Neural progenitor cell (in vitro differentiated cells): ENCODE data around the gene ZNF512B. TPM values are rescaled to one million over a fixed set of nuclear protein-coding genes. Genes with fewer than 3 reads are reported as not detected.
A peak's percentile ranks its signal among the peaks of the same experiment; 100 is the strongest.

Experiments
- DNase-seq: peaks from one replicate; pipeline ENCODE4 v3.0.0-alpha.2; 2016; ENCODE audit warnings: low spot score
- H2AFZ ChIP-seq: fragments of 200-600 bp; sonication (generic); replicated peaks from 2 replicates; pipeline ENCODE4 v1.6.1; 2016; ENCODE audit warnings: antibody characterized with exemption
- H3F3A ChIP-seq: fragments of 200-600 bp; sonication (generic); 2 replicates; pipeline ENCODE4 v1.6.1; 2016; ENCODE audit warnings: antibody characterized with exemption, low read depth
- H3K27ac ChIP-seq: fragments of 200-600 bp; sonication (generic); 2 replicates; pipeline ENCODE4 v1.5.1; 2016; ENCODE audit warnings: mild to moderate bottlenecking
- H3K27me3 ChIP-seq: fragments of 200-600 bp; sonication (generic); 2 replicates; pipeline ENCODE4 v1.6.1; 2016; ENCODE audit warnings: mild to moderate bottlenecking, moderate library complexity
- H3K36me3 ChIP-seq: fragments of 200-600 bp; sonication (generic); 2 replicates; pipeline ENCODE4 v1.5.1; 2016
- H3K4me1 ChIP-seq: fragments of 200-600 bp; sonication (generic); 2 replicates; pipeline ENCODE4 v1.6.1; 2016; ENCODE audit warnings: mixed run types
- H3K4me2 ChIP-seq: fragments of 200-600 bp; sonication (generic); 2 replicates; pipeline ENCODE4 v1.6.1; 2016
- H3K4me3 ChIP-seq: fragments of 200-600 bp; sonication (generic); 2 replicates; pipeline ENCODE4 v1.5.1; 2016
- H3K79me2 ChIP-seq: fragments of 200-600 bp; sonication (generic); 2 replicates; pipeline ENCODE4 v1.6.1; 2016; ENCODE audit warnings: low read depth
- H3K9ac ChIP-seq: fragments of 200-600 bp; sonication (generic); 2 replicates; pipeline ENCODE4 v1.6.1; 2016
- H3K9me3 ChIP-seq: fragments of 200-600 bp; sonication (generic); 2 replicates; pipeline ENCODE4 v1.5.1; 2016; ENCODE audit warnings: low read depth
- H4K20me1 ChIP-seq: fragments of 200-600 bp; sonication (generic); 2 replicates; pipeline ENCODE4 v1.6.1; 2016; ENCODE audit warnings: low read depth
- H3K27ac Mint-ChIP-seq: 3 replicates; pipeline ENCODE4 v1.8.0; 2021; ENCODE audit warnings: mixed read lengths
- H3K27me3 Mint-ChIP-seq: 2 replicates; pipeline ENCODE4 v1.8.0; 2022; ENCODE audit warnings: low read depth, mild to moderate bottlenecking, inconsistent platforms, moderate library complexity, mixed read lengths; ENCODE audit not compliant: insufficient read depth
- H3K36me3 Mint-ChIP-seq: 3 replicates; pipeline ENCODE4 v1.8.0; 2021; ENCODE audit warnings: mixed read lengths
- H3K4me1 Mint-ChIP-seq: 3 replicates; pipeline ENCODE4 v1.8.0; 2021; ENCODE audit warnings: mixed read lengths
- H3K4me3 Mint-ChIP-seq: 3 replicates; pipeline ENCODE4 v1.8.0; 2021; ENCODE audit warnings: mild to moderate bottlenecking, moderate library complexity, mixed read lengths
- H3K9me3 Mint-ChIP-seq: 3 replicates; pipeline ENCODE4 v1.8.0; 2020; ENCODE audit warnings: mixed read lengths
- CTCF ChIP-seq: fragments of 200-600 bp; sonication (generic); IDR thresholded peaks from 2 replicates; pipeline ENCODE4 v1.5.1; 2017; ENCODE audit warnings: antibody characterized with exemption, mild to moderate bottlenecking
- EZH2 ChIP-seq: fragments of 200-600 bp; sonication (generic); IDR thresholded peaks from 2 replicates; pipeline ENCODE4 v1.6.1; 2017; ENCODE audit warnings: antibody characterized with exemption, mild to moderate bottlenecking, moderate library complexity
- EZH2phosphoT487 ChIP-seq: fragments of 200-600 bp; sonication (generic); IDR thresholded peaks from 2 replicates; pipeline ENCODE4 v1.6.1; 2017; ENCODE audit warnings: antibody characterized with exemption
- total RNA-seq: library from RNA; depleted of rRNA; stranded (reverse); fragments of >200 nt; gene quantifications from 2 replicates; pipeline ENCODE4 v1.2.3, GENCODE V29; 2015; ENCODE audit warnings: low replicate concordance

Gene ZNF512B
- total RNA-seq, 1 donor from 2014 or later, result 2.9 TPM

DNA sequence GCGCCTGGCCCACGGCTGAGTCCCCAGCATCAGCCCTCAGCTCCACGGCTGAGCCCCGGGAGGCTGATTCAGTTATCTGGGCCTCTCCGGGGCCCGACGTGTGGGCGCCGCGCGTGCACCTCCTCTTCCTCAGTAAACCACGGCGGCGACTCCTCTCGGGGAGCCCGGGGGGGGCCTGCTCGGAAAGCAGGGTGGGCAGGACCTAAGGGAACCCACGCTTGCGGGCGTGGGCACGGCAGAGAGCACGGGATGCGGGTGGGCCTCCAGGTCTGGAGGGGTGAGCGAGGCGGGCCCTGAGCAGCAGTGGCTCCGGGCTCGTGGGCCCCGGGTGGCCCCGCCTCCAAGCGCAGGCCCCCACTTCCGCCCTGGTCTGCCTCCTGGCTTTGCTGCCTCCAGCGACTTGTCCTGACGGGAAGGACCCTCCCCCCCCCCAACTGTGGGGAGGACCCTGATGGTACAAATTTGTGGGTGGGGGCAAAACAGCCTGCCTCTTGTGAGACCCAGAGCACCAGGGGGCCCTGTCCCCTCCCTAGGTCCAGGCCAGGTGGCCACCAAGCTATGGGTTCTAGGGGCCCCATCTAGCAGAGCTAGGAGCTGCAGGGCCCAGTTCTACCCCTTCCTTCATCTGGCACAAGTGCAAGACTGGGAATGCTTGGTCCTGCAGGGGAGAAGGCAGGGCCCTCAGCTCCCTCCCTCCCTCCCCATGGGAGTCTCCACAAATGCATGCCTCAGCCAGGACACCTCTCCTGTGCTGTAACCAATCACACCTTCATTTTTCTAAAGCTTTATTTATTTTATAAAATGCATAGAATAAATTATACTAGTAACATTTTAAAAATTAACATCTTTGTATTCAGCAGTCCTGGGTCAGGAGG is 30.4 kb downstream of the ZNF512B start:
- Mint-ChIP-seq H3K27me3 (peaks cover 4% of the 10 kb centered on the region), H3K4me3 (no peak overlapping the region), H3K4me1 (peaks cover 5% of the 10 kb centered on the region), H3K36me3 (peaks cover 19% of the 10 kb centered on the region), H3K27ac (no peak overlapping the region), H3K9me3 (no peaks in the 10 kb centered on the region)
- peaks cover 55% of the 10 kb centered on the region for H4K20me1 ChIP-seq
- no peak for TF ChIP-seq CTCF
- TF ChIP-seq EZH2, result no peak
- no peak for TF ChIP-seq EZH2phosphoT487
- H3K4me1 ChIP-seq, result no peaks in the 10 kb centered on the region
- no peak overlapping the region for H2AFZ ChIP-seq
- DNase-seq, result no peak
- H3K9ac ChIP-seq, result no peak overlapping the region
- H3F3A ChIP-seq, result peaks cover 18% of the 10 kb centered on the region
- H3K79me2 ChIP-seq, result no peaks in the 10 kb centered on the region
- peak overlapping the region; percentile 37 for H3K4me2 ChIP-seq
- H3K9me3 ChIP-seq, result no peaks in the 10 kb centered on the region
- no peaks in the 10 kb centered on the region for H3K27me3 ChIP-seq
- H3K4me3 ChIP-seq, result peak overlapping the region; percentile 13
- H3K36me3 ChIP-seq, result no peaks in the 10 kb centered on the region
- no peak overlapping the region for H3K27ac ChIP-seq

DNA sequence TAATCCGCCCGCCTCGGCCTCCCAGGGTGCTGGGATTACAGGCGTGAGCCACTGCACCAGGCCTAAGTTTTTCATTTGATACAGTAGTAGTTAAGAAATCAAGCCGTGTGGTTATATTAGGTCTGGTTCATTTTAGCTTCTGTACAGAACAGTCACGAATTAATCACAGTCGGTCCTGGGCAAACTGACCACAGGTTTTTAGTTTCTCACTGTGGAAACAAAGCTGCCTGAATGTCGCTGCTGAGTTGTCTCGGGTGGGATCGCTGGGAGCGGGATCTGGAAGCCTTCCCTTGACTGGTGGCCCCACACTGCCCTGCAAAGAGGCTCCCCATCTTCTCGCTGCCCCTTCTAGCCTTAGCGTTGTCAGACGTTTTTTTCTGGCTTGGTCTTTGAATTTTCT is 32.1 kb downstream of the ZNF512B start:
- H3K4me3 Mint-ChIP-seq, result no peak overlapping the region
- Histone ChIP-seq H3K27ac (no peak overlapping the region), H3K27me3 (no peaks in the 10 kb centered on the region), H3K9ac (no peak overlapping the region), H4K20me1 (peaks cover 46% of the 10 kb centered on the region), H3K4me1 (no peaks in the 10 kb centered on the region), H3K9me3 (no peaks in the 10 kb centered on the region), H3K36me3 (no peaks in the 10 kb centered on the region), H3K4me2 (no peak overlapping the region), H2AFZ (no peak overlapping the region), H3F3A (peaks cover 14% of the 10 kb centered on the region), H3K4me3 (no peak overlapping the region), H3K79me2 (no peaks in the 10 kb centered on the region)
- peaks cover 4% of the 10 kb centered on the region for H3K27me3 Mint-ChIP-seq
- H3K4me1 Mint-ChIP-seq, result peaks cover 5% of the 10 kb centered on the region
- H3K36me3 Mint-ChIP-seq, result peaks cover 19% of the 10 kb centered on the region
- H3K9me3 Mint-ChIP-seq, result no peaks in the 10 kb centered on the region
- DNase-seq, result no peak
- H3K27ac Mint-ChIP-seq, result no peak overlapping the region
- TF ChIP-seq EZH2 (no peak), EZH2phosphoT487 (no peak), CTCF (no peak)

- Histone ChIP-seq H3K36me3 (no peaks in the 10 kb centered on the region), H3K4me1 (no peaks in the 10 kb centered on the region), H3K9ac (no peak overlapping the region), H3F3A (peaks cover 3% of the 10 kb centered on the region), H3K4me3 (no peak overlapping the region), H3K9me3 (no peaks in the 10 kb centered on the region), H3K27me3 (no peaks in the 10 kb centered on the region), H3K79me2 (no peaks in the 10 kb centered on the region), H4K20me1 (peaks cover 29% of the 10 kb centered on the region), H2AFZ (no peak overlapping the region), H3K4me2 (no peak overlapping the region), H3K27ac (no peak overlapping the region)
- DNase-seq, result no peak
- no peak for TF ChIP-seq EZH2phosphoT487
- TF ChIP-seq CTCF, result no peak
- no peak for TF ChIP-seq EZH2
- H3K4me3 Mint-ChIP-seq, result no peak overlapping the region
- H3K36me3 Mint-ChIP-seq, result peaks cover 32% of the 10 kb centered on the region
- H3K9me3 Mint-ChIP-seq, result no peaks in the 10 kb centered on the region
- H3K27ac Mint-ChIP-seq, result no peak overlapping the region
- peaks cover 4% of the 10 kb centered on the region for H3K27me3 Mint-ChIP-seq
- peaks cover 2% of the 10 kb centered on the region for H3K4me1 Mint-ChIP-seq
These were observed 34.3 kb downstream of the ZNF512B start for GRCh38 chr20:63935447-63935846.
